ENCODE data around the gene LHFPL3. TPM values are rescaled to one million over a fixed set of nuclear protein-coding genes. Genes with fewer than 3 reads are reported as not detected.

LHFPL3 gene
- polyA plus RNA-seq, 10 donors: 0.08 to 0.13 TPM; not detected in 8

DNA sequence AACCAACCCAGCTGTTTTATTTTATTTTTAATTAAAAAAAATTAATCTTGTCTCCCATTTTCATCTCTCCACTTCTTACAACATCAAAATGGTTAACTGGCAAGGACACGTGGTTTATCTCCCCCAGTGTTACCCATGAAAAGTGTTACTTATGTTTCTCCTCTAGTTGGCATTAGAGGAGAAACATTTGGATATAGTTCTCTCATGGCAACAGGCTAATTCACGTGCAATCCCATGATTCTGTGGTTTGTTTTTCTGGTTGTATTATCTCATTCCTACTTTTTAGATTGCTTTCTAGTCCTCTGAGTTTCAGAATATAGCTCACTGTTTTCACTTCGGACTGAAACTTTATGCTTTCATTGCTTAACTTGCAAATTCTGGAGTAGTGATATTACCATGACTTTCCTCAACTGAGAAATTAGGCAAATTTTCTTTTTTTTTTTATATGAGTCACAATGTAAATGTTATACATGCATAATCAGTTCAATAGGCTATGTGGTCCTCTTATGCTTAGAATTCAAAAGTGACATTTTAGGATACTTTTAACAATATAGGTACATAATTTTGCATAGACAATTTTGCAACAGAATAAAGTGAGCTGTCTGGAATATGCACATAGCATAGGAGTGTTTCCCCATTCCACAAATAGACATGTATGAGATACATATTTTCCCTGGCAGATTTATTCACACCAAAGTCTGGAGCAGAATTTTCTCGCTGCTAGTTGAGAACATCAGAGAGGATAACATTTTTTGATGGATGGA, 43.0 kb downstream of the LHFPL3 start:
- no peak for DNase-seq

DNA sequence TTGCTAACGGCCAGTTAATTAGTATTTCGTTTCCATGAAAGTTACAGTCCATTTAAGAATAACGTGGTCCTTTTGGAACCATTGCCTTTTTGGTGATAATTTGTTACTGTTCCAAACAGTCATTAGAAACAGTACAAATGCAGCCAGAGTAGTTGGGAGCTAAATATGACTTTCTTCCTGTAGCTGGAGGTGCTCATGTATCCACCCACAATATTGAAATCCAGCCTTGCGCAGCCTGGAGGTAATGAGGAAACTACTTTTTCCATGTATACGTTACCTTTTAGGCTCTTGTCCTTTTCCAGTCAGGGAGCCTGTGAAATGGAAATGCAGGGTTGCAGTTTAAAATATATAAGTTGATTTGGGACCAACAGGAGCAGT, 43.6 kb downstream of the LHFPL3 start:
- no peak for DNase-seq

DNA sequence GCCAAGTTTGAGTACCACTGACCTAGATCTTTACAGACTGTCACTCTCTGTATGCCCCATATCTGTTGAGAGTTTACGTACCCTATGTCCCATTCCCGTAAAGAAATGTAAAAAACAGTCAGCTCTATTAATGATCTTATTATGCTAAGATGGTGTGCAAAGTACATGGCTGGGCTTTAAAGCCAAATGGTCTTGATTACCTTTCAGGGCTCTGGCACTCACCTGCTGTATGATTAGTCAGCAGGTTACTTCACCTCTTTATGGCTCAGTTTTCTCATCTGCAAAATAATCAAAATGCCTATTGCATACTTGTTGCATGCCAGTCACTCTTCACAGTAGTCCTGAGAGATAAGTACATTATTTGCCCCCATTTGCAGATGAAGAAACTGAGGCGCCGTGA, 54.2 kb downstream of the LHFPL3 start:
- DNase-seq: no peak

DNA sequence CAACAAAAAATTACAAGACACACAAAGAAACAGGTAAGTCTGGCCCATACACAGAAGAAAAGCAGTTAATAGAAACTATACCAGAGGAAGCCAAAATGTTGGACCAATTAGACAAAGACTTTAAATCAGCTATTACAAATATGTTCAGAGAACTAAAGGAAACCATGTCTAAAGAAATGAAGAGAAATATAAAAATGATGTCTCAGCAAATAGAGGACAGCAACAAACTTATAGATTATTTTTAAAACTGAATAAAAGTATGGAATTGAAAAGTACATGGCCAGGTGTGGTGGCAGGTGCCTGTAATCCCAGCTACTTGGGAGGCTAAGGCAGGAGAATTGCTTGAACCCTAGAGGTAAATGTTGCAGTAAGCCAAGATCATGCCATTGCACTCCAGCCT, 58.5 kb downstream of the LHFPL3 start:
- DNase-seq: no peak

DNA sequence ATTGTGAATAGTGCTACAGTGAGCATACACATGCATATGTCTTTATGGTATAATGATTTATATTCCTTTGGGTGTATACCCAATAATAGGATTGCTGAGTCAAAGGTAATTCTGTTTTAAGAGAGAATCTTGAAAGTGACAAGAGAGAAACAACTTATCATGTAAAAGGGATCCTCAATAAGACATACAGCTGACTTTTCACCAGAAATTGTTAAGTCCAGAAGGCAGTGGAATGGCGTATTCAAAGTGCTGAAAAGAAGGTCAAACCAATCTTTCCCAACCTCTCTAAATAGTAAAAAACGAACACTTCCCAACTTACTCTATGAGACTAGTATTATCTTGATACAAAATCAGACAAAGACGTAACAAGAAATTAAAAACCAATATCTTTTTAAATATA, 59.8 kb downstream of the LHFPL3 start:
- DNase-seq: no peak

DNA sequence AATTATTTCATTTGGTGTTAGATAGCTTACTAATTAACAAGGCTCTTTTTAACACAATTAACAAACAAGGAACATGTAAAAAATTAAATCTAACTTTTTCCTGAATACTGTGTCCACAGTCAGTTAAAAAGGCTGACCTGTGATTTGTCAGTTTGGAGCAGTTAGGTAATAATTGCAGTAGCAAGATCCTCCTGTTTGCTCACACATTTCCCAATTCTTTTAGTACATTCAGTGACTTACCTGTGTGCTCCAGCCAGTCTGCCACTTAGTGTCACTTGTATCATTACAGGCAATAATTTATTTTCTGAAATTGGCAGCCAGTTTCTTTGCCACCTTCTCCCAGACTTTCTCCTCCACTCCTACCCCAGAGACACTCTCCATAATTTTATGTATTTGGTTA, 66.8 kb downstream of the LHFPL3 start:
- DNase-seq: no peak

DNA sequence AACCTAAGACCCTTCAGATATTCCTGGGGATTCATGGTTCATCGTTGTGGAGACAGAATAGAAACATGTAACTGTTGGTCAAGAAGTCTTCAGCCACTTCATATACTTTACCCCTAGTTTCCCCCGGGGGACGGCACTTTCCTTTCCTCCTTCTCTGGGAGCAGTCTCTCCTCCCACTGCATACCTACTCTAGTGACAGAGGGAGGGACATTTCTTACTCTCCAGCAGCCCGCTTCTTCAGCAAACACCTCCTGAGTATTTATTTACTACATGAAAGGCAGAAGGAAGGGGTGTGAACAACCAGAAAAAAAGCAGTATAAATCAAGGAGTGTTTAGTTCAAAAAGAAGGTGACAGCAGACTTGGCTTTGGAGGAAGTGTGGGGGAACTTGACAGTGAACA, 69.0 kb downstream of the LHFPL3 start:
- DNase-seq: no peak

DNA sequence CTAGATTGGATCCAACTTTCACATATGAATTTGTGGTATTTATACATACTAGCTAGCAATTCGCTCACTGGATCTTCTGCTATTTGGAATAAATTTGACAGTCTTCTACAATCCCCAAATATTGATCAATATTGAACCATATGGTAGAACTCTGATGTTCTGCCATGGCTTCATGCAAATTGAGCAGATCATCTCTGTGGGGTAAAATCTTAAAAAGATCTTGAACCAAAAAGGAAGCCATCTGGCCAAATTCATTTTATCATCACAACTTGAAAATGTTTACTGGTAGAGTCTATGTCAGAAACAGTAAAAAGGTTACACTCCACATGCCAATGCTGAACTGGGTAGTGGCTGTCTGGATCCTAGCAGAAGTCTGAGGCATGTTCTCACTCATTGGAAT, 80.0 kb downstream of the LHFPL3 start:
- DNase-seq: no peak

DNA sequence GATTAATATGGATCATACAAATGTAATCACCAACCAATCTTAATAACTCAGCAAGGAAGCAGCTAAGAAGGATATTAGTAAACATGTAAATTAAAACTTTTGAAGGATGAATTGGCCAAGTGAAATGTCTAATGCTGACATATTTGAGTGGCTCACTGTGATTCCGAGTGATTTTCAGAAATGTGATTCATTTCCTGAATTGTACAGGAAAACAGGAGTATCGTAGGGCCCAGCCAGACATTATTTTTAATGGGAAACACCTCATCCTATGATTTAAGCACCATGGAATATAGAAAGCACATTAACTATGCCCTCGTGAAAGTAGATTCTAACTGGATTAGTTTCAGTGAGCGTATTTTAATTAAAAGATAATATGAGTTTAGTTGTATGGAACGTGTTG, 82.3 kb downstream of the LHFPL3 start:
- no peak for DNase-seq

DNA sequence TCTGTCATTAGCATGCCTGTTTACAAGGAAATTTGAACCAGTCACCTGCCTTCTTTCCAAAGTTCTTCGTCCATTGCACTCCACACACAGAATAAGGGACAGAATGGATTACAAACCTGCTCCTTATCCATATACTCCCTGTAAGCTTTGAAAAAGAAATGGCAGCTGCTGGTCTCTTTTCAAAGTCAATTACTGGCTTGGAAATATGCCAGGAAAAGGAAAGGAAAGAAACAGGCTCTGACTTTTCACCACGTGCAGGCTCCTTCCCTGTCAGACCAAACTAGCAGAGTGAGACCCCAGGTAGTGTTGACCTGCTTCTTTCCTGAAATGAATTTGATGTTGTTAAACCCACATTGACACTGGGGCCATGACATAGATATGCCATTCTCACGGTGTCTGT, 84.5 kb downstream of the LHFPL3 start:
- no peak for DNase-seq

DNA sequence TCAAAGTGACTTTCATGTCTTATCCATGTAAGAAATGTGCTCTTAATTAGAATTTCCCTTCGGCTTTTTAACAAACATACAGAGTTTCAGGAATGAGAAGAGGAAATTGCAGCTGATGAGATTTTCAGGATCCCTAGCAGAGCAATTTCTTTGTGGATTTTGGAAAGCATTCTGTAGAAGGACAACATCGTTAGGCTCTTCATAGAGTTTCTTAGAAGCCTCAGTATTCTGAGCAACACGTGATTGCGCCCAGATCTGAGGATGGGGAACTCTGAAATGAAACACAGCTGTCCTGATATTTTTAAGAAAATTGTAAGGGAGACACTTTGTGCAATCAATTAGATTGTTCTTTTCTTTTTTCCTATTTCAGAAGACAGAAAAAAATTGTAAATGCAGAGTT, 85.8 kb downstream of the LHFPL3 start:
- DNase-seq: no peak

DNA sequence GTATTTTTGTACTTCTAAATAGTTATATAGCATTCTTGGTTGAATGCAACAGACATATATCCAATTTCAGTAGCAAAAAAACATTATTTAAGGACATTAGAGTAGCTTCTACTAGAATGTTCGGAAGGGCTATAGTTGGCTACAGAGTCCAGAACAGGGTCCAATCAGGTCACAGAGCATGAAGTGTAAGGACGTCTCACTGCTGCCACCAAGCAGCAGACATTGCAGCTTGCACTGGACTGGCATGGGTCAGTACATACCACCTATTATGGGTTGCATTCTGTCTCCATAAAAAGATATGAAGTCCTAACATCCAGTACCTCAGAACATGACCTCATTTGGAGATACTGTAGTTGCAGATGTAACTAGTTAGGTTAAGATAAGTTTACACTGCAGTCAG, 87.3 kb downstream of the LHFPL3 start:
- no peak for DNase-seq

DNA sequence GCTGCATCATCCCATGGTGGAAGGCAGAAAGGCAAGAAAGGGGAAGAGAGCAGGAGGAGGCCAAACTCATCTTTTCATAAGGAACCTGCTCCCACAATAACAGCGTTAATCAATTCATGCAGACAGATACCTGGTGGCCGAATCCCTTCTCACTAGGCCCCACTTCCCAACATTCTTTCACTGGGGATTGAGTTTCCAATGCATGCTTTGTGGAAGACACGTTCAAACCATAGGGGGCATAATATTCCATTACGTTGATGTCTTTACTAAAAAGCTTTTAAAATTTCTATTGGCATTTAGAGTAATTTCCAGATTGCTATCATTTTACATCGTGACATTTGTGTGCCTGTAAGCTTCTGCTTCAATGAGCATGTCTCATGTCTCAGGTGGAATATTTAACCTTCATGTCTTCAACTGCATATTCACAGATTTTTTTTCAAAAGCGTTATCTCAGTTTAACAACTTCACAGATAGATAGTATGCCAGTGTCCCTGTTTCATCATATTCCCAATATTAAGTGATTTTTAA, 88.5 kb downstream of the LHFPL3 start:
- no peak for DNase-seq

DNA sequence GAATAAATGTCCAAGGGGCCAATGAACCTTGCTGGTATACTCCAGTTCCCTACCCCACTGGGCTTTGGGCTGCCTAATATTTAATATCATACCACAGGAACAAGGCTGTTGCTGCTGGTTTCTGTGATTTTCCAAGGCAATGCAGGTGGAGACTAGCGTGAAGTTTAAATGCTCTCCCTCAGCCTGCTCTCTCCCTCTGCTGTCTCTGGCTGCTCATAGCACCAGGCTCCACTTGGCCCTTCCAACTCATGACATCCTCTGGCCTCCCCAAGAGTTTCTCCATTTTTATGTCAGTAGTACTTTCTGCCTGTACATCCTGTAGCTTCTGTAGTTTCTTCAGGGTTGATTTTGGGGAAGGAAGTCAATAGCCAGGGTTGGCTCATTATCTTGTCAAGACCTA, 103.5 kb downstream of the LHFPL3 start:
- DNase-seq: no peak

DNA sequence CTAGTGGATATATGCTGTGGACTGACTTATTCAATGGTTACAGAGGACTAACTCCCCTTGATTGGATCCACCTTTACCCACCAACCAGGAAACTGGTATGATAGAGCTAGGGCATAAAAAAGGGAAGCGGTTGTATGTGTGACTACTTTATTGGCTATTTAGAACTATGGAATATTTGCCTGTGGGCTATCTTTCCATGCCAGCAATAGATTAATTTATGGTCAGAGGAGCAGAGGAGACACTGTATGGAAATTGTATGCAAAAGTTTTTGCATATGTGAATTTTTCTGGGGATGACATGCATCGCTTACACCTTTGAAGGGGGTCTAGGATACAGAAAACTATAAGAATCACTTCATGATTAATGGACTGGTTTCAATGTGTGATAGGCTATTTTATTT, 105.7 kb downstream of the LHFPL3 start:
- DNase-seq: no peak

DNA sequence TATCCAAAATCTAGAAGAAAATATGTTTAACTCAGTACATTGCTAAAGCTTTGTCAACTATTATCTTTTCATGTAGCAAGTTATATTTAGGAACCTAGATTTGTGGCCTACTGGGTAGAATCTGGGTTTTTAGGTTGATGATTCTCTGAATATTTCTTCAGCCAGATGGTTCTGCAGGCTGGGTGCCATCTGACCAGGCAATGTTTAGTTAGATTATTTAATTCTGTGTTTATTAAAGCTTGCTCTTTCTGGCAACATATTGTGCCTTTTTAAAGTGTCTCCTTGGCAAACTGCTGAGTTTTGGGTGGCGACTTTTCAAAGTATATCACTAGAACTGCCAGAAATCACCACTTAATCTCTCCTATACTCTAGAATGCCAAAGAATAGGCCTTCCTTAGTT, 114.1 kb downstream of the LHFPL3 start:
- DNase-seq: no peak

DNA sequence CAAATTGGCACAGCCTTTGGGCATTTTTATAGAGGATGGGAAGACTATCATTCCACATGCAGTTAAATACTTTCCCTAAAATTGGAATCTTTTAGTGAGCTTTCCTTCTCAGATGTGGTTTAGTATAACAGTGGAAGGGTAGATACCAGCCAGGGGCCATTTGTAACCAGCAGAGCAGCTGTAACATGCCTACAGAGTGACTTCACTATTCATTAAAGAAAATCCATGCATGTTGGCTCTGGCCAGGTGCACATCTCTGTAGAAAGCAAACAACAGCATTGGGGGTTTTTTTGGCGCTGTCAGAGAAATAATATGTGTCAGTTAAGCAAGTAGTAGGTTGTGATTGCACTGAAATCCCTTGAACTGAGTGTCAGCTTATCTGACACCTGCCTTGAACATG, 115.6 kb downstream of the LHFPL3 start:
- no peak for DNase-seq

DNA sequence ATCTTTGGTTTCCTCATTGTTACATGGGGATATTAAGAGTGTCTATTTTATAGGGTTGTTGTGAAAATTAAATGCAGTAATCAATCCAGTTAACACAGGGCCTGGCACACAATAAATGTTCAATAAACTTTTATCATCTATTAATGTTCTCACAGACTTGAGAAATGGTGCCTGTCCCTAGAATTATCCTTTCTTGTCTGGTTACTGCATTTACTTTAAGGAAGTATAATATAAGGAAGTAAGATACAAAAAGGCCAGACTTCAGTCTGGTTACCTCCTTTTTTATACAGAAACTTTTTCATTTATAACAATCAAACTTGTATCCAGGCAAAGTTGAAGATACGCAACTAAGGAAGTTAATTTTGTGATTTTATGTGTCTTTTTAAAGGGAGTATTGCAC, 117.0 kb downstream of the LHFPL3 start:
- no peak for DNase-seq

DNA sequence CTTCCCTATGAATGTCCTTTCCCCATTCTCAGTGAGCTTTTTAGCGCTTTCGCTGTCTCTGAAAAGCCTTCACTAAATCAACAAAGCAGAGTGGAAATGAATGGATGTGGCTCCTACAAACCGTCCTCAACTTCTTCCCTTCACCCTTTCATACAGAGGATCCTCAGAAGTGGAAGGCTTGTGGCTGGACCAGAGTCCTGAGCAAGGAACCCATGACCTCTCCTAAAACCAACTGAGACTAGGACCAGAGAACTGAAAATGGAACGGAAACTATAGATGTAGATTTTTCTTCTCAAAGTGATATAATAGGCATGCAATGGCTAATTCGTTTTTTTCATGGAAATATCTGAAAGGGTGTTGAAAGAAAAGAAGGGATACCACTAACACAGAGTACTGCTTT, 122.5 kb downstream of the LHFPL3 start:
- DNase-seq: no peak

DNA sequence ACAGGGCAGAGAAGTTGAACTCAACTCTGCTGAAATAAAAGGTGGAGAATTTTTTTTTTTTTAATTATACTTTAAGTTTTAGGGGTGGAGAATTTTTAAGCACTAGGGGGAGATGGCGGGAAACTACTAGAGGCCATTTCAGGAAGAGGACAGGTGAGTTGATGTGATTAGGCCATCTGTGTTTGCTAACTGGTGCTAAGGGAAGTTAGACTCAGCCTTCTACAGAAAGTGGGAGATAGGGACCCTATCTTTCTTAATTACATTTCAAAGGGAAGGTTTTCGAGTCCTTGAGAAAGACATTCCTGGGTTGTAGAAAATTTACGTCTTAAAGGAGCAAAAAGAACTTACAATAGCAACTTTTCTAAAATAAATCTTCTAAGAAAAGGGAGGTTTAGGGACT, 124.8 kb downstream of the LHFPL3 start:
- DNase-seq: no peak

DNA sequence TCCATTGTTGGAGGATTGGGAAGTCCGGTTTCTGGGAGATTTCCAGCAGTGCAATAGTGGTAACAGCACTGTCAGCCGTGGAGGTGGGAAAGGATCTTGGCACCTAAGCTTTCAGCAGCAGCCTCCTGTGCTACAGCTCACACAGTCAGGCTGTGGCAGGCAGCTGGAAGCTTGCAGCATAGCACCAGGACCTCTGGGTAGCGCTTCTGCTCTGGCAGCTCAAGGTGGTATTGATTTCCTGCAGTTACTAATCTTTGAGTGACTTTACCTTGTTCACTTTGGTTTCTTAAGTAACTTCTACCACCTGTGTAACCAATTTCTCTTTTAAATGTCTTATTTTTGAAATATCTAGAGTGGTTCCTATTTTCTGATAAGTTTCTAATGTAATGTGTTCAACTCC, 130.5 kb downstream of the LHFPL3 start:
- DNase-seq: no peak

DNA sequence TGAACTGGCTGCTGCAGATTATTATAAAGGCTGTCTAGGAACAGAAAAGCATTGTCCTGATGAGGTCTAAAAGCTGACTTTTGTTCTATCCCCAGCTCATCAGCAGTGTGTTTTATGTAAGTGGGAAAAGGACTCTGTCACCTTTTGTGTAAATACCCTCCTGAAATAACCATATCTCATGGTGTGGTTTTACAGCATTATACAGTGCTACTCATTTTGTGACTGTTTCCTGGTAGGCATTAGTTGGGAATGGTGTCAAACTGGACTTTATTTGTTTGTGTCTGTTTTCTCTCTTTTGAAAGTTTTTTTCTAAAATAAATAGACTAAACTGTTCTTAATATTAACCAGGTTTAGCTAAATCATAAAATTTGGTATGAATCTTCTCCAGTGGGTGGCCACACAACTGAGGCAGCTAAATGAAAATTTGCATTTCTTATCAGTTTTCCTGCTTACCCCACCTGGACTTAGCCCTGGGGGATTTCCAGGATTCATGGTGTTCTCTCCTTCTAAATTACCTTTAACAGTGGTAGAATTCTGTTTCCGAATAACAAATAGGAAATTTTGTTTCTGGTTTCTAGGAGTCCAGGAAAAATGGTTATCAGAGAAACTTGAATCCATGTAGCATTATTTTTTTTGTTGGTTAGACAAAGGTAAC, 140.9 kb downstream of the LHFPL3 start:
- DNase-seq: no peak

DNA sequence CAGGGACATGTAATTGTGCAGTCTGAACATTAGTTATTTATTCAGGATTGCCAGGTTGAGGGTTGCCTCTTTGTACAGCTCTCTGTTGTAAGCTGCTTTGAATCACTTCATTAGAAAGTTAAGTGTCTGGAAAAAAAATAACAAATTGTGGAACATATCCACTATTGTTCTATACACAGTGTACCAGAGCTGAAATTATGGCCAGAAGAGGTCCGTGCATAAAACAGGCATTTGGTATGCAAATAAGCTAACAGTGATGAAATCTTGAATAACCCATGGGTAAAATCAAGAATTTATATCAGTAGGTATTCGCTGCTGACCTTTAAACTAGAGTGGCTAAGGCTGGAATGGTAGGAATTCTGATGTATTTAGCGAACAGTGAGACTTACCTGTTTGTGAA, 152.1 kb downstream of the LHFPL3 start:
- DNase-seq: no peak
